HEK293 (cell line): ENCODE data around the gene HYDIN.

Source experiments
- CTCF ChIA-PET: fragments of 350-600 bp; formaldehyde crosslinking; extraction: SDS; loops from one replicate; lab custom pipeline; 2021; ENCODE audit warnings: antibody characterized with exemption; lab: Yijun Ruan, JAX
- POLR2A ChIA-PET: fragments of 300-600 bp; formaldehyde crosslinking; extraction: SDS; loops from one replicate; lab custom pipeline; 2020; ENCODE audit warnings: antibody characterized with exemption, inconsistent platforms; lab: Yijun Ruan, JAX
- H3K27ac ChIP-seq: fragments of 200-500 bp; sonication (Bioruptor generic); 2 replicates; pipeline ENCODE4 v1.5.1; 2014; ENCODE audit warnings: low read depth, low read length, control low read depth, inconsistent platforms; ENCODE audit errors: extremely low read depth
- H3K36me3 ChIP-seq, 2 experiments: fragments of 200-500 bp in 1 of 2; sonication (Bioruptor generic) in 1 of 2; 1 replicate in 1 of 2; 2 replicates in 1 of 2; pipeline ENCODE4 v1.5.1; 2014 to 2017; ENCODE audit warnings: inconsistent platforms in 2 of 2, low read length in 2 of 2; ENCODE audit not compliant: control insufficient read depth in 2 of 2, insufficient read depth in 1 of 2
- H3K4me1 ChIP-seq: fragments of 200-500 bp; sonication (Bioruptor generic); 2 replicates; pipeline ENCODE4 v1.5.1; 2014; ENCODE audit warnings: mild to moderate bottlenecking, low read length, inconsistent platforms; ENCODE audit not compliant: control insufficient read depth, insufficient read depth
- H3K4me3 ChIP-seq: 2 replicates; pipeline ENCODE4 v1.5.1; 2011; ENCODE audit warnings: low read depth, mild to moderate bottlenecking, control low read depth, low read length, moderate library complexity
- H3K9me3 ChIP-seq: fragments of 200-500 bp; sonication (Bioruptor generic); 2 replicates; pipeline ENCODE4 v1.5.1; 2014; ENCODE audit warnings: low read depth, low read length, inconsistent platforms; ENCODE audit not compliant: control insufficient read depth, insufficient read depth
- CTCF ChIP-seq: fragments of 450-650 bp; formaldehyde crosslinking; IDR thresholded peaks from 2 replicates; pipeline ENCODE4 v1.5.1; 2016; ENCODE audit warnings: missing biosample characterization, missing genetic modification characterization
- GLIS1 ChIP-seq: fragments of 450-650 bp; formaldehyde crosslinking; IDR thresholded peaks from 2 replicates; pipeline ENCODE4 v1.5.1; 2016; ENCODE audit warnings: missing biosample characterization, missing genetic modification characterization
- PBX3 ChIP-seq: sonication (generic); formaldehyde crosslinking; IDR thresholded peaks from 2 replicates; pipeline ENCODE4 v1.8.1; 2022; ENCODE audit warnings: mild to moderate bottlenecking, moderate library complexity, missing genetic modification reagents
- RBAK ChIP-seq: fragments of 450-650 bp; formaldehyde crosslinking; IDR thresholded peaks from 2 replicates; pipeline ENCODE4 v1.5.1; 2016; ENCODE audit warnings: missing biosample characterization, missing genetic modification characterization
- ZBTB44 ChIP-seq: fragments of 450-650 bp; IDR thresholded peaks from 2 replicates; pipeline ENCODE4 v1.5.1; 2018; ENCODE audit warnings: missing biosample characterization, mild to moderate bottlenecking, missing genetic modification characterization
- ZBTB49 ChIP-seq: fragments of 450-650 bp; formaldehyde crosslinking; IDR thresholded peaks from 2 replicates; pipeline ENCODE4 v1.5.1; 2016; ENCODE audit warnings: missing biosample characterization, missing genetic modification characterization, low read depth
- ZFHX2 ChIP-seq: fragments of 450-650 bp; formaldehyde crosslinking; conservative IDR thresholded peaks from 2 replicates; pipeline ENCODE4 v1.5.1; 2016; ENCODE audit warnings: missing biosample characterization, missing genetic modification characterization
- ZNF138 ChIP-seq: fragments of 450-650 bp; formaldehyde crosslinking; IDR thresholded peaks from 2 replicates; pipeline ENCODE4 v1.5.1; 2016; ENCODE audit warnings: missing biosample characterization, missing genetic modification characterization, borderline replicate concordance
- ZNF23 ChIP-seq: fragments of 450-650 bp; formaldehyde crosslinking; IDR thresholded peaks from 2 replicates; pipeline ENCODE4 v1.5.1; 2016; ENCODE audit warnings: missing biosample characterization, missing genetic modification characterization, borderline replicate concordance
- ZNF449 ChIP-seq: fragments of 450-650 bp; formaldehyde crosslinking; IDR thresholded peaks from 2 replicates; pipeline ENCODE4 v1.5.1; 2017; ENCODE audit warnings: missing biosample characterization, mild to moderate bottlenecking, missing genetic modification characterization, moderate library complexity
- ZNF510 ChIP-seq: fragments of 450-650 bp; formaldehyde crosslinking; IDR thresholded peaks from 2 replicates; pipeline ENCODE4 v1.5.1; 2018; ENCODE audit warnings: mild to moderate bottlenecking, missing genetic modification characterization, missing biosample characterization; ENCODE audit not compliant: insufficient replicate concordance
- ZNF623 ChIP-seq: fragments of 450-650 bp; formaldehyde crosslinking; IDR thresholded peaks from 2 replicates; pipeline ENCODE4 v1.5.1; 2016; ENCODE audit warnings: missing biosample characterization, missing genetic modification characterization
- ZNF624 ChIP-seq: fragments of 450-650 bp; formaldehyde crosslinking; IDR thresholded peaks from 2 replicates; pipeline ENCODE4 v1.5.1; 2017; ENCODE audit warnings: missing biosample characterization, missing genetic modification characterization
- ZNF701 ChIP-seq: fragments of 450-650 bp; formaldehyde crosslinking; IDR thresholded peaks from 2 replicates; pipeline ENCODE4 v1.5.1; 2016; ENCODE audit warnings: missing biosample characterization, missing genetic modification characterization

The HYDIN gene

GRCh38 chr16:71225145-71225544, 5.4 kb downstream of the HYDIN start:
- Histone ChIP-seq H3K4me1 (no peaks in the 10 kb centered on the region), H3K9me3 (no peaks in the 10 kb centered on the region), H3K36me3 (no peaks in the 10 kb centered on the region), H3K4me3 (no peak overlapping the region)
- CTCF ChIA-PET, result no interaction called here
- POLR2A ChIA-PET, result no interaction called here
- TF ChIP-seq RBAK (tag by site-specific recombination) (no peak), ZNF701 (tag by site-specific recombination) (no peak), GLIS1 (tag by site-specific recombination) (no peak), ZBTB44 (tag by site-specific recombination) (no peak), ZNF138 (no peak), ZNF510 (no peak), ZNF449 (tag by site-specific recombination) (no peak), CTCF (tag by site-specific recombination) (no peak), ZFHX2 (tag by site-specific recombination) (no peak), ZNF623 (tag by site-specific recombination) (no peak), ZNF624 (no peak)
- TF ChIP-seq, all 188 proteins: peak for 0
- no peak overlapping the region for H3K27ac ChIP-seq

GRCh38 chr16:71218306-71218963, 12.1 kb downstream of the HYDIN start:
- TF ChIP-seq ZNF23 (tag by site-specific recombination), result no peak
- CTCF ChIA-PET, result interaction anchor here (0.7 kb wide), 1 partner anchor 1121 kb away, joined by 4 read pairs; no protein-coding TSS in a partner anchor
- Histone ChIP-seq H3K27ac (no peak overlapping the region), H3K9me3 (no peaks in the 10 kb centered on the region), H3K4me1 (peaks cover 8% of the 10 kb centered on the region; the same call in 1 of the 2 replicates), H3K4me3 (no peak overlapping the region), H3K36me3 (no peaks in the 10 kb centered on the region)
- POLR2A ChIA-PET, result no interaction called here

- POLR2A ChIA-PET, result no interaction called here
- Histone ChIP-seq H3K4me3 (no peak overlapping the region), H3K9me3 (no peaks in the 10 kb centered on the region), H3K4me1 (peaks cover 8% of the 10 kb centered on the region; the same call in 1 of the 2 replicates), H3K27ac (no peak overlapping the region), H3K36me3 (no peaks in the 10 kb centered on the region)
- TF ChIP-seq PBX3, result no peak
- TF ChIP-seq ZBTB49 (tag by site-specific recombination), result no peak
- CTCF ChIA-PET, result no interaction called here
Observed at GRCh38 chr16:71217506-71217905, 13.0 kb downstream of the HYDIN start.
